Panc1 (cell line): Measurements from ENCODE around the gene AHCTF1. TPM values are rescaled to one million over a fixed set of nuclear protein-coding genes. Genes with fewer than 3 reads are reported as not detected.

ENCODE experiments used
- ATAC-seq: fragments of 200-7000 bp; cut with Tn5 transposase; 2 replicates; pipeline ENCODE4 v1.9.1; 2020; ENCODE audit warnings: mild to moderate bottlenecking, moderate library complexity
- BruUV-seq: library from RNA; stranded (reverse); fragments of 400-500 nt; replicated peaks from 2 replicates; lab custom pipeline; 2021; lab: Mats Ljungman, UMichigan
- CTCF ChIA-PET: fragments of 300-600 bp; sonication (Branson Sonifier 250); formaldehyde crosslinking; loops from one replicate; lab custom pipeline; 2022; ENCODE audit warnings: antibody characterized with exemption; lab: Charles Lee
- POLR2A ChIA-PET: fragments of 300-600 bp; sonication (Branson Sonifier 250); formaldehyde crosslinking; loops from one replicate; lab custom pipeline; 2022; ENCODE audit warnings: antibody characterized with exemption; lab: Charles Lee
- DNase-seq: peaks from one replicate; pipeline ENCODE4 v3.0.0-alpha.2; 2010; ENCODE audit warnings: low read depth, low spot score
- H3K27ac ChIP-seq: 2 replicates; pipeline ENCODE4 v1.5.1; 2011; ENCODE audit warnings: mild to moderate bottlenecking, low read length, inconsistent platforms
- H3K27me3 ChIP-seq: fragments of 200-500 bp; sonication (Bioruptor generic); 2 replicates; pipeline ENCODE4 v1.6.0; 2014; ENCODE audit warnings: low read length, inconsistent platforms; ENCODE audit not compliant: control insufficient read depth, insufficient read depth
- H3K36me3 ChIP-seq: fragments of 200-500 bp; sonication (Bioruptor generic); 2 replicates; pipeline ENCODE4 v1.5.1; 2014; ENCODE audit warnings: inconsistent platforms, mild to moderate bottlenecking, low read length, moderate library complexity; ENCODE audit not compliant: control insufficient read depth, insufficient read depth
- H3K4me1 ChIP-seq: 2 replicates; pipeline ENCODE4 v1.5.1; 2011; ENCODE audit warnings: inconsistent platforms, mild to moderate bottlenecking, low read length, moderate library complexity; ENCODE audit not compliant: control insufficient read depth, insufficient read depth
- H3K4me3 ChIP-seq, 2 experiments: 2 replicates each; pipeline ENCODE4 v1.5.1; 2011 to 2012; ENCODE audit warnings: low read depth in 2 of 2, low read length in 2 of 2, mild to moderate bottlenecking in 2 of 2, inconsistent platforms in 1 of 2, moderate library complexity in 1 of 2
- H3K9me3 ChIP-seq: fragments of 200-500 bp; sonication (Bioruptor generic); 2 replicates; pipeline ENCODE4 v1.5.1; 2014; ENCODE audit warnings: low read depth, mild to moderate bottlenecking, inconsistent platforms, low read length, moderate library complexity; ENCODE audit not compliant: control insufficient read depth, insufficient read depth
- POLR2AphosphoS5 ChIP-seq: IDR thresholded peaks from 2 replicates; pipeline ENCODE4 v1.6.1; 2012; ENCODE audit warnings: mild to moderate bottlenecking, low read depth, low read length, moderate library complexity
- SIN3A ChIP-seq: IDR thresholded peaks from 2 replicates; pipeline ENCODE4 v1.6.1; 2012; ENCODE audit warnings: low read depth, mild to moderate bottlenecking, low read length, moderate library complexity, borderline replicate concordance; ENCODE audit not compliant: insufficient read depth
- TCF7L2 ChIP-seq: IDR thresholded peaks from 2 replicates; pipeline ENCODE4 v1.6.1; 2011; ENCODE audit warnings: mild to moderate bottlenecking, low read depth, low read length, inconsistent platforms
- in situ Hi-C: cut with HindIII; loops from 2 replicates; pipeline ENCODE4 v1.10.0; 2016; ENCODE audit warnings: low sequenced_read_pairs, low pct_unique_long_range_greater_than_20kb
- intact Hi-C: fragments of 100-400 bp; cut with micrococcal nuclease; formaldehyde crosslinking; loops from one replicate; pipeline ENCODE4 v1.10.0; 2022; ENCODE audit not compliant: unreplicated experiment
- total RNA-seq: library from RNA; stranded (reverse); gene quantifications from one replicate; pipeline ENCODE4 v1.2.1, GENCODE V29; 2021; ENCODE audit not compliant: unreplicated experiment
- TF ChIP-seq, protein P1 (sequence below), 2 experiments: IDR thresholded peaks; 2 replicates each; pipeline ENCODE4 v1.6.1; 2011 to 2012; ENCODE audit warnings: low read depth in 2 of 2, control low read depth in 1 of 2, low read length in 1 of 2, mild to moderate bottlenecking in 1 of 2, moderate library complexity in 1 of 2; ENCODE audit not compliant: insufficient read depth in 1 of 2
- TF ChIP-seq, protein P2 (sequence below): fragments of 450-650 bp; IDR thresholded peaks from 2 replicates; pipeline ENCODE4 v1.5.1; 2017; ENCODE audit warnings: mild to moderate bottlenecking

Gene AHCTF1
- total RNA-seq, 1 experiment from 2014 or later: 49.9 TPM

DNA sequence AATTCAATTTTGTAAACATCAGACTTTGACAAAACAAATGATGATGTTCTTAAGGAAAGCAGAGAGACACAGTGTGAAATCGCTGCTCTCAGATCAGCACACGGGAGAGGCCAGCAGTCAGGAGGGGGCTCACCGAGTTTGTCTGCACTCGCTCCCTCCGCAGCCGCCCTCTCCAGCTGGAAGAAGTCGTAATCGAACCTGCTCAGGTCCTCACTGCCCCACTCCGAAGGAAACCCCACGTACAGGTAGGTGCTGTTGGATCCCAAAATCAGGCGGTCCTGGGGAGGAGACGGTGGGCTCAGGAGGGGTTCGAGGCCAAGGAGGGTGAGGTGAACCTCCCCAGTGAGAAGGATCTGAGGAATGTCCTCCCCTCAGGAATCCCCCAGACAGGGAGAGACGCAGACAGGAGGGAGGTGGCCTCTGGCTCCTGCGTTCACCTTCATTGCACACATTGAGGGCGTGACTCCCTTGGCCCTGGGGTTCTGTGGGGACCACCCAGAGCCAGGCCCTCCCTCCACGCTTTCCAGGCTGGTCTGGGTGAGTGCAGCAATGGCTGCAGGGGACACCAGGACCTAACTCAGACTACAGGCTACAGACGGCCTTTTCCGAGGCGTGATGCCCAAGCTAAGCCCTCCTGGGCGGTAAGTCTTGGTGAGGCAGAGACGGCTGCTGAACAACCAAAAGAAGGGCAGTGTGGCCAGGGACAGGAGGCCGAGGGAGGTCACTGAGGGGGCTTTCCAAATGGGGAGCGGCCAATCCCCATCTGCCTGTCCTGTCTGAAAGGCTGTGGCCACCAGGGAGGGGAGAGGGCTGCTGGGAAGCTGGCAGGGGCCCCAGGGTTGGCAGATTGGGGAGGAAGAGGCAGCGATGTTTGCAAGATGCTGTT lies 142.1 kb downstream of the AHCTF1 start:
- Histone ChIP-seq H3K27ac (no peak overlapping the region), H3K4me3 (no peak overlapping the region), H3K9me3 (no peaks in the 10 kb centered on the region), H3K27me3 (no peaks in the 10 kb centered on the region), H3K36me3 (no peaks in the 10 kb centered on the region), H3K4me1 (no peaks in the 10 kb centered on the region; the same call in 1 of the 2 replicates)
- no TSS peak for BruUV-seq
- POLR2A ChIA-PET: no interaction called here
- CTCF ChIA-PET: interaction anchor here (0.7 kb wide), 1 partner anchor 90 kb away, joined by 3 read pairs; no protein-coding TSS in a partner anchor
- TF ChIP-seq, protein P1, sequence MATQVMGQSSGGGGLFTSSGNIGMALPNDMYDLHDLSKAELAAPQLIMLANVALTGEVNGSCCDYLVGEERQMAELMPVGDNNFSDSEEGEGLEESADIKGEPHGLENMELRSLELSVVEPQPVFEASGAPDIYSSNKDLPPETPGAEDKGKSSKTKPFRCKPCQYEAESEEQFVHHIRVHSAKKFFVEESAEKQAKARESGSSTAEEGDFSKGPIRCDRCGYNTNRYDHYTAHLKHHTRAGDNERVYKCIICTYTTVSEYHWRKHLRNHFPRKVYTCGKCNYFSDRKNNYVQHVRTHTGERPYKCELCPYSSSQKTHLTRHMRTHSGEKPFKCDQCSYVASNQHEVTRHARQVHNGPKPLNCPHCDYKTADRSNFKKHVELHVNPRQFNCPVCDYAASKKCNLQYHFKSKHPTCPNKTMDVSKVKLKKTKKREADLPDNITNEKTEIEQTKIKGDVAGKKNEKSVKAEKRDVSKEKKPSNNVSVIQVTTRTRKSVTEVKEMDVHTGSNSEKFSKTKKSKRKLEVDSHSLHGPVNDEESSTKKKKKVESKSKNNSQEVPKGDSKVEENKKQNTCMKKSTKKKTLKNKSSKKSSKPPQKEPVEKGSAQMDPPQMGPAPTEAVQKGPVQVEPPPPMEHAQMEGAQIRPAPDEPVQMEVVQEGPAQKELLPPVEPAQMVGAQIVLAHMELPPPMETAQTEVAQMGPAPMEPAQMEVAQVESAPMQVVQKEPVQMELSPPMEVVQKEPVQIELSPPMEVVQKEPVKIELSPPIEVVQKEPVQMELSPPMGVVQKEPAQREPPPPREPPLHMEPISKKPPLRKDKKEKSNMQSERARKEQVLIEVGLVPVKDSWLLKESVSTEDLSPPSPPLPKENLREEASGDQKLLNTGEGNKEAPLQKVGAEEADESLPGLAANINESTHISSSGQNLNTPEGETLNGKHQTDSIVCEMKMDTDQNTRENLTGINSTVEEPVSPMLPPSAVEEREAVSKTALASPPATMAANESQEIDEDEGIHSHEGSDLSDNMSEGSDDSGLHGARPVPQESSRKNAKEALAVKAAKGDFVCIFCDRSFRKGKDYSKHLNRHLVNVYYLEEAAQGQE (IDR thresholded peaks at IDR 0.05; ENCODE audit: insufficient read depth in 1 of 2, low read depth in 2 of 2, low read length in 1 of 2): no peak
- TF ChIP-seq TCF7L2: no peak
- TF ChIP-seq SIN3A: no peak
- no peak for TF ChIP-seq POLR2AphosphoS5
- TF ChIP-seq, protein P2, sequence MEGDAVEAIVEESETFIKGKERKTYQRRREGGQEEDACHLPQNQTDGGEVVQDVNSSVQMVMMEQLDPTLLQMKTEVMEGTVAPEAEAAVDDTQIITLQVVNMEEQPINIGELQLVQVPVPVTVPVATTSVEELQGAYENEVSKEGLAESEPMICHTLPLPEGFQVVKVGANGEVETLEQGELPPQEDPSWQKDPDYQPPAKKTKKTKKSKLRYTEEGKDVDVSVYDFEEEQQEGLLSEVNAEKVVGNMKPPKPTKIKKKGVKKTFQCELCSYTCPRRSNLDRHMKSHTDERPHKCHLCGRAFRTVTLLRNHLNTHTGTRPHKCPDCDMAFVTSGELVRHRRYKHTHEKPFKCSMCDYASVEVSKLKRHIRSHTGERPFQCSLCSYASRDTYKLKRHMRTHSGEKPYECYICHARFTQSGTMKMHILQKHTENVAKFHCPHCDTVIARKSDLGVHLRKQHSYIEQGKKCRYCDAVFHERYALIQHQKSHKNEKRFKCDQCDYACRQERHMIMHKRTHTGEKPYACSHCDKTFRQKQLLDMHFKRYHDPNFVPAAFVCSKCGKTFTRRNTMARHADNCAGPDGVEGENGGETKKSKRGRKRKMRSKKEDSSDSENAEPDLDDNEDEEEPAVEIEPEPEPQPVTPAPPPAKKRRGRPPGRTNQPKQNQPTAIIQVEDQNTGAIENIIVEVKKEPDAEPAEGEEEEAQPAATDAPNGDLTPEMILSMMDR: no peak
- in situ Hi-C loops (no loop called here), intact Hi-C loops (no loop called here)
- DNase-seq: no peak
- no peak for ATAC-seq

Other genes starting within 250 kb of the AHCTF1 start
- gene SCCPDH, start 207.5 kb downstream of the AHCTF1 start, total RNA-seq: 40.2 TPM
- 14.7 TPM for gene ZNF695, start 76.1 kb upstream of the AHCTF1 start, total RNA-seq
- 6.4 TPM for gene ZNF670, start 146.9 kb upstream of the AHCTF1 start, total RNA-seq
- 13.9 TPM for gene ZNF669, start 172.4 kb upstream of the AHCTF1 start, total RNA-seq
- 18.6 TPM for gene ZNF124, start 240.1 kb upstream of the AHCTF1 start, total RNA-seq